Panc1 (cell line): ENCODE data around the gene IL1R1. TPM values are rescaled to one million over a fixed set of nuclear protein-coding genes. Genes with fewer than 3 reads are reported as not detected.

Experiments
- ATAC-seq: fragments of 200-7000 bp; cut with Tn5 transposase; 2 replicates; pipeline ENCODE4 v1.9.1; 2020; ENCODE audit warnings: mild to moderate bottlenecking, moderate library complexity
- BruUV-seq: library from RNA; stranded (reverse); fragments of 400-500 nt; replicated peaks from 2 replicates; lab custom pipeline; 2021; lab: Mats Ljungman, UMichigan
- CTCF ChIA-PET: fragments of 300-600 bp; sonication (Branson Sonifier 250); formaldehyde crosslinking; loops from one replicate; lab custom pipeline; 2022; ENCODE audit warnings: antibody characterized with exemption; lab: Charles Lee
- POLR2A ChIA-PET: fragments of 300-600 bp; sonication (Branson Sonifier 250); formaldehyde crosslinking; loops from one replicate; lab custom pipeline; 2022; ENCODE audit warnings: antibody characterized with exemption; lab: Charles Lee
- DNase-seq: peaks from one replicate; pipeline ENCODE4 v3.0.0-alpha.2; 2010; ENCODE audit warnings: low read depth, low spot score
- H3K27ac ChIP-seq: 2 replicates; pipeline ENCODE4 v1.5.1; 2011; ENCODE audit warnings: mild to moderate bottlenecking, low read length, inconsistent platforms
- H3K27me3 ChIP-seq: fragments of 200-500 bp; sonication (Bioruptor generic); 2 replicates; pipeline ENCODE4 v1.6.0; 2014; ENCODE audit warnings: low read length, inconsistent platforms; ENCODE audit not compliant: control insufficient read depth, insufficient read depth
- H3K36me3 ChIP-seq: fragments of 200-500 bp; sonication (Bioruptor generic); 2 replicates; pipeline ENCODE4 v1.5.1; 2014; ENCODE audit warnings: inconsistent platforms, mild to moderate bottlenecking, low read length, moderate library complexity; ENCODE audit not compliant: control insufficient read depth, insufficient read depth
- H3K4me1 ChIP-seq: 2 replicates; pipeline ENCODE4 v1.5.1; 2011; ENCODE audit warnings: inconsistent platforms, mild to moderate bottlenecking, low read length, moderate library complexity; ENCODE audit not compliant: control insufficient read depth, insufficient read depth
- H3K4me3 ChIP-seq, 2 experiments: 2 replicates each; pipeline ENCODE4 v1.5.1; 2011 to 2012; ENCODE audit warnings: low read depth in 2 of 2, low read length in 2 of 2, mild to moderate bottlenecking in 2 of 2, inconsistent platforms in 1 of 2, moderate library complexity in 1 of 2
- H3K9me3 ChIP-seq: fragments of 200-500 bp; sonication (Bioruptor generic); 2 replicates; pipeline ENCODE4 v1.5.1; 2014; ENCODE audit warnings: low read depth, mild to moderate bottlenecking, inconsistent platforms, low read length, moderate library complexity; ENCODE audit not compliant: control insufficient read depth, insufficient read depth
- CTCF ChIP-seq: fragments of 450-650 bp; IDR thresholded peaks from 2 replicates; pipeline ENCODE4 v1.5.1; 2017; ENCODE audit warnings: mild to moderate bottlenecking
- POLR2AphosphoS5 ChIP-seq: IDR thresholded peaks from 2 replicates; pipeline ENCODE4 v1.6.1; 2012; ENCODE audit warnings: mild to moderate bottlenecking, low read depth, low read length, moderate library complexity
- REST ChIP-seq, 2 experiments: IDR thresholded peaks; 2 replicates each; pipeline ENCODE4 v1.6.1; 2011 to 2012; ENCODE audit warnings: low read depth in 2 of 2, control low read depth in 1 of 2, low read length in 1 of 2, mild to moderate bottlenecking in 1 of 2, moderate library complexity in 1 of 2; ENCODE audit not compliant: insufficient read depth in 1 of 2
- SIN3A ChIP-seq: IDR thresholded peaks from 2 replicates; pipeline ENCODE4 v1.6.1; 2012; ENCODE audit warnings: low read depth, mild to moderate bottlenecking, low read length, moderate library complexity, borderline replicate concordance; ENCODE audit not compliant: insufficient read depth
- TCF7L2 ChIP-seq: IDR thresholded peaks from 2 replicates; pipeline ENCODE4 v1.6.1; 2011; ENCODE audit warnings: mild to moderate bottlenecking, low read depth, low read length, inconsistent platforms
- in situ Hi-C: cut with HindIII; loops from 2 replicates; pipeline ENCODE4 v1.10.0; 2016; ENCODE audit warnings: low sequenced_read_pairs, low pct_unique_long_range_greater_than_20kb
- intact Hi-C: fragments of 100-400 bp; cut with micrococcal nuclease; formaldehyde crosslinking; loops from one replicate; pipeline ENCODE4 v1.10.0; 2022; ENCODE audit not compliant: unreplicated experiment
- total RNA-seq: library from RNA; stranded (reverse); gene quantifications from one replicate; pipeline ENCODE4 v1.2.1, GENCODE V29; 2021; ENCODE audit not compliant: unreplicated experiment

Gene IL1R1
- total RNA-seq, 1 experiment from 2014 or later: 7.1 TPM

DNA sequence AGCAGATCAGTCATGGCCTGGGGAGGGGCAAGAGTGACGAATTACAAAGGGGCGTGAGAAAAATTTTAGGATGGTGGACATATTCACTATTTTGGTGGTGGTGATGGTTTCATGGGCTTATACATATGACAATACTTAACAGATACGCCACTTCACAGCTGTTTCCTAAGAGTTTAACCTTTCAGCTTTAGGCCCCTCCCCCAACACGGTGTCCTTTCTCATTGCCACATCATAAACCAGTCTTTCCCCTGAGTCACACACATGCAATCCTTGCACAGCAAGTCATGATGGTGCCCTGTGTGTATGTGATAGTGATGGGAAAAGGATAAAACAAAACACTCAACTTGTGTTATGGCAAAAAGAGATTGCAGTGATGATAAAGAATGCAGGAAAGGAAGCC is 47.6 kb upstream of the IL1R1 start:
- H3K27ac ChIP-seq: no peak overlapping the region
- no TSS peak for BruUV-seq
- in situ Hi-C loops (no loop called here), intact Hi-C loops (no loop called here)
- no peaks in the 10 kb centered on the region for H3K4me1 ChIP-seq
- no peak overlapping the region for H3K4me3 ChIP-seq
- DNase-seq (peak; percentile 10), ATAC-seq (no peak)
- H3K27me3 ChIP-seq: no peaks in the 10 kb centered on the region
- no peak for TF ChIP-seq CTCF
- no peak for TF ChIP-seq SIN3A
- TF ChIP-seq REST (IDR thresholded peaks at IDR 0.05; ENCODE audit: insufficient read depth in 1 of 2, low read depth in 2 of 2, low read length in 1 of 2): no peak
- TF ChIP-seq TCF7L2: no peak
- TF ChIP-seq POLR2AphosphoS5: no peak
- ChIA-PET POLR2A (no interaction called here), CTCF (no interaction called here)
- no peaks in the 10 kb centered on the region for H3K9me3 ChIP-seq
- no peaks in the 10 kb centered on the region for H3K36me3 ChIP-seq

DNA sequence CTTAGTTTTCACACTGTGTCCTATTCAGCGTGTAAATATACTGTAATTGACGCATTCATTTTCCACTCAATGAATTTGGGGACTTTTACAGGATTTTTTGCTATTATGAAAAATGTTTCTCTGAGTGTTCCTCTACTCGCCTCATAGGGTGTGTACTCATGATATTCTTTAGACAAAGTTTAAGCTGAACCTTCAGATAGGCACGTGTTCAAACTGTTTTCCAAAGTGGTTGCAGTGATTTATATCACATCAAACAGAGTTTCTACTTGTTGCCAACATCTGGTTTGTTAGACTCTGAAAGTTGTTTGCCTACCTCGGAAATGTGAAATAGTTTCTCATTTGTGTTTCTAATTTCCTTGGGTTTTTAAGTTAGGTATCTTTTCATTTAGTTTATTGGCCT is 46.4 kb upstream of the IL1R1 start:
- no TSS peak for BruUV-seq
- ATAC-seq (no peak), DNase-seq (no peak)
- no peak for TF ChIP-seq CTCF
- TF ChIP-seq SIN3A: no peak
- no peak for TF ChIP-seq TCF7L2
- no peak for TF ChIP-seq POLR2AphosphoS5
- no peak for TF ChIP-seq REST (IDR thresholded peaks at IDR 0.05; ENCODE audit: insufficient read depth in 1 of 2, low read depth in 2 of 2, low read length in 1 of 2)
- CTCF ChIA-PET: no interaction called here
- H3K36me3 ChIP-seq: no peaks in the 10 kb centered on the region
- no peak overlapping the region for H3K4me3 ChIP-seq
- no peaks in the 10 kb centered on the region for H3K4me1 ChIP-seq
- in situ Hi-C loops: no loop called here
- POLR2A ChIA-PET: no interaction called here
- H3K9me3 ChIP-seq: no peaks in the 10 kb centered on the region
- no peaks in the 10 kb centered on the region for H3K27me3 ChIP-seq
- intact Hi-C loops: no loop called here
- no peak overlapping the region for H3K27ac ChIP-seq
